ENCODE data around the gene TOM1L2.

TOM1L2 gene

DNA sequence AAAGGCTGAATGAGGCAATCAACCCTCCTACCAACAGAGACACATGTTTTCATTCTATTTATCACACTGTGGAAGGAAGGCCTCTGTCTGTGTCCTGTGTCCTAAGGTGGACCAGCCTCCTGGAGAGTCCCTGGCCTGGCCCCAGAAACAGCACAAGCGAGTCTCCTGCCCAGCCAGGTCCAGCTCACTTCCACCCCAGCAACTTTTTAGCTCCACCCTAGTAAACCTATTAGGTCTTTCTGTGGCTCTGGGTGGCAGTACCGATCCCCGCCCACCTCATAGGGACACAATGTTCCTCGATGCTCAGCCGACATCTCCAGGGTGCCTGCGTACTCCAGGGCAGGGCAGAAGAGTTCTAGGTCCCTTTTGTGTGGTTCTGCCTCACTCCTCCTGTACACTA lies 11.2 kb upstream of the TOM1L2 start:
- Histone ChIP-seq H3K18ac (ENCODE audit: low read length) (no peak overlapping the region), H3K9ac (ENCODE audit: low read length) (no peak overlapping the region), H4K5ac (ENCODE audit: low read length) (no peak overlapping the region), H2AK5ac (ENCODE audit: low read length) (no peak overlapping the region), H3K79me1 (ENCODE audit: low read length) (no peaks in the 10 kb centered on the region), H3K4me2 (ENCODE audit: low read length) (no peak overlapping the region), H3K79me2 (ENCODE audit: control insufficient read depth, insufficient read depth, low read length) (no peaks in the 10 kb centered on the region), H3K4me1 (ENCODE audit: control insufficient read depth, low read depth, low read length) (no peaks in the 10 kb centered on the region), H2BK120ac (ENCODE audit: low read depth, low read length) (no peak overlapping the region), H3K27ac (ENCODE audit: low read depth, low read length) (no peak overlapping the region), H2BK5ac (ENCODE audit: low read length) (no peak overlapping the region), H3K36me3 (ENCODE audit: control insufficient read depth, insufficient read depth, low read length) (no peaks in the 10 kb centered on the region), H4K8ac (ENCODE audit: low read depth, low read length) (no peak overlapping the region), H3K4me3 (ENCODE audit: low read length) (no peak overlapping the region), H2BK15ac (replicated peaks; ENCODE audit: low read depth) (no peak overlapping the region), H3K4ac (ENCODE audit: low read depth, low read length) (no peak overlapping the region), H3K27me3 (ENCODE audit: insufficient read depth, low read length, poor library complexity) (no peaks in the 10 kb centered on the region), H3K56ac (ENCODE audit: low read length) (no peak overlapping the region), H3K23ac (ENCODE audit: low read length) (no peak overlapping the region)
- WGBS (ENCODE audit: extremely low coverage, insufficient coverage, low lambda C conversion rate), result no CpG with 5 or more reads among the region's 6 CpGs
- DNase-seq, result no peak

DNA sequence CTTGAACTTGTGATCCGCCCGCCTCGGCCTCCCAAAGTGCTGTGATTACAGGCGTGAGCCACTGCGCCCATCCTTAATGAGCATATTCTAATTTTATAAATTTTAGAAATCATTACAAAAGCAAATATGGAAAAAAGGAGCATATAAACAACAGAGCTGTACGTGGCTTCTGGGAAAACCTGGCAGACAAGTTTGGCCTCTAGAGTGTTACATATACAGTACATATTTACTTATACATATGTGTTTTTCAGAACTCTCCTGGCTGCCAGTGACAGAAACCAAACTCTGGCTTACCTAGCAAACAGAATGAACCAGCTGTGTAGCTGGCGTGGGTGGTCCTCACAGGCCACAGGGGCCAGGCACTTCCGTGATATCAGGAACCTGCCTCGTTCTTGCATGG lies 10.6 kb upstream of the TOM1L2 start:
- Histone ChIP-seq H4K8ac (ENCODE audit: low read depth, low read length) (no peak overlapping the region), H3K56ac (ENCODE audit: low read length) (no peak overlapping the region), H3K23ac (ENCODE audit: low read length) (no peak overlapping the region), H3K4ac (ENCODE audit: low read depth, low read length) (no peak overlapping the region), H2AK5ac (ENCODE audit: low read length) (no peak overlapping the region), H3K18ac (ENCODE audit: low read length) (no peak overlapping the region), H2BK120ac (ENCODE audit: low read depth, low read length) (no peak overlapping the region), H3K27me3 (ENCODE audit: insufficient read depth, low read length, poor library complexity) (no peaks in the 10 kb centered on the region), H3K79me2 (ENCODE audit: control insufficient read depth, insufficient read depth, low read length) (no peaks in the 10 kb centered on the region), H3K79me1 (ENCODE audit: low read length) (no peaks in the 10 kb centered on the region), H3K4me3 (ENCODE audit: low read length) (no peak overlapping the region), H3K36me3 (ENCODE audit: control insufficient read depth, insufficient read depth, low read length) (no peaks in the 10 kb centered on the region), H3K4me1 (ENCODE audit: control insufficient read depth, low read depth, low read length) (no peaks in the 10 kb centered on the region), H2BK15ac (replicated peaks; ENCODE audit: low read depth) (no peak overlapping the region), H4K5ac (ENCODE audit: low read length) (no peak overlapping the region), H2BK5ac (ENCODE audit: low read length) (no peak overlapping the region), H3K9ac (ENCODE audit: low read length) (no peak overlapping the region), H3K4me2 (ENCODE audit: low read length) (no peak overlapping the region), H3K27ac (ENCODE audit: low read depth, low read length) (no peak overlapping the region)
- DNase-seq, result no peak
- WGBS (ENCODE audit: extremely low coverage, insufficient coverage, low lambda C conversion rate), result no CpG with 5 or more reads among the region's 9 CpGs

DNA sequence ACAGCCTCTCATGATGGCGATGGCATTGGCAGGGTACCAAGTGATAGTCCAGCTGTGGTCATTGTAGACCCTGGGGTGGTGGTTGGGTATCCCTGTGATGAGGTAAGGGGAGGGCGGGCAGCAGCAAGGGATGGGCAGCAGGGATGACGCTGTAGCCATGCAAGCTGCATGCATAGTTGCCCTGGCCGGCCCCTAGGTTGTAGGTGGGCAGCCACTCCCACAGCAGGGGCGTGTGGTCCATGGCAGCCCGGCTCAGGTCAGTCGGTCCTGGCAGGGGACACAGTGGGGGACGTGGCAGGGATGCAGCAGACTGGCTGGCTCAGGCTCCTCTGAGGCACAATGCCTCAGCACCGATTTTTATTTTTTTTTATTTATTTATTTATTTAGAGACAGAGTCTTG lies 9.1 kb upstream of the TOM1L2 start:
- H3K27me3 ChIP-seq (ENCODE audit: insufficient read depth, low read length, poor library complexity), result no peaks in the 10 kb centered on the region
- no peak overlapping the region for H4K8ac ChIP-seq (ENCODE audit: low read depth, low read length)
- no peaks in the 10 kb centered on the region for H3K4me1 ChIP-seq (ENCODE audit: control insufficient read depth, low read depth, low read length)
- H3K79me2 ChIP-seq (ENCODE audit: control insufficient read depth, insufficient read depth, low read length), result no peaks in the 10 kb centered on the region
- H3K4me2 ChIP-seq (ENCODE audit: low read length), result no peak overlapping the region
- no peak overlapping the region for H4K5ac ChIP-seq (ENCODE audit: low read length)
- H3K56ac ChIP-seq (ENCODE audit: low read length), result no peak overlapping the region
- no peak overlapping the region for H2BK15ac ChIP-seq (replicated peaks; ENCODE audit: low read depth)
- no peak overlapping the region for H2BK5ac ChIP-seq (ENCODE audit: low read length)
- no peak overlapping the region for H3K27ac ChIP-seq (ENCODE audit: low read depth, low read length)
- no peaks in the 10 kb centered on the region for H3K36me3 ChIP-seq (ENCODE audit: control insufficient read depth, insufficient read depth, low read length)
- H3K79me1 ChIP-seq (ENCODE audit: low read length), result no peaks in the 10 kb centered on the region
- H3K4me3 ChIP-seq (ENCODE audit: low read length), result no peak overlapping the region
- no peak overlapping the region for H3K4ac ChIP-seq (ENCODE audit: low read depth, low read length)
- WGBS (ENCODE audit: extremely low coverage, insufficient coverage, low lambda C conversion rate), result no CpG with 5 or more reads among the region's 9 CpGs
- no peak overlapping the region for H3K9ac ChIP-seq (ENCODE audit: low read length)
- no peak overlapping the region for H2BK120ac ChIP-seq (ENCODE audit: low read depth, low read length)
- DNase-seq, result no peak
- no peak overlapping the region for H3K23ac ChIP-seq (ENCODE audit: low read length)
- no peak overlapping the region for H2AK5ac ChIP-seq (ENCODE audit: low read length)
- no peak overlapping the region for H3K18ac ChIP-seq (ENCODE audit: low read length)

DNA sequence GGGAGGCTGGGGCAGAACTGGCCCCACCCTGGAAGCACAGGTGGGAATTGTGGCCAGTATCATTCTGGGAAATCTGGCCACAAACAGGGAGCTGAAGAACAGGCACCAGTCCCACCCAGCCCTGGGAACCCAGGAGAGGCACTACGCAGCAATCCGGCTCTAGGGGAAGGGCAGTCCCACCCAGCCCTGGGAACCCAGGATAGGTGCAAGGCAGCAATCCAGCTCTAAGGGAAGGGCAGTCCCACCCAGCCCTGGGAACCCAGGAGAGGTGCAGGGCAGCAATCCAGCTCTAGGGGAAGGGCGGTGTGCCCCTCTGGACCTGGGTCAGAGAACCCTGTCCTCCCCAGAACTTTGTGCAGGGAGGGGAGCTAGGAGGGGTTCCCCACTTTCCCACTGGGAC lies 7.6 kb upstream of the TOM1L2 start:
- H3K79me2 ChIP-seq (ENCODE audit: control insufficient read depth, insufficient read depth, low read length), result no peaks in the 10 kb centered on the region
- no peak overlapping the region for H4K5ac ChIP-seq (ENCODE audit: low read length)
- no peak overlapping the region for H3K4ac ChIP-seq (ENCODE audit: low read depth, low read length)
- no peak overlapping the region for H3K27ac ChIP-seq (ENCODE audit: low read depth, low read length)
- H3K9ac ChIP-seq (ENCODE audit: low read length), result no peak overlapping the region
- no peak overlapping the region for H3K18ac ChIP-seq (ENCODE audit: low read length)
- no peaks in the 10 kb centered on the region for H3K4me1 ChIP-seq (ENCODE audit: control insufficient read depth, low read depth, low read length)
- no peaks in the 10 kb centered on the region for H3K36me3 ChIP-seq (ENCODE audit: control insufficient read depth, insufficient read depth, low read length)
- H3K27me3 ChIP-seq (ENCODE audit: insufficient read depth, low read length, poor library complexity), result no peaks in the 10 kb centered on the region
- no CpG with 5 or more reads among the region's 3 CpGs for WGBS (ENCODE audit: extremely low coverage, insufficient coverage, low lambda C conversion rate)
- H2BK15ac ChIP-seq (replicated peaks; ENCODE audit: low read depth), result no peak overlapping the region
- H4K8ac ChIP-seq (ENCODE audit: low read depth, low read length), result no peak overlapping the region
- H3K79me1 ChIP-seq (ENCODE audit: low read length), result no peaks in the 10 kb centered on the region
- no peak overlapping the region for H3K56ac ChIP-seq (ENCODE audit: low read length)
- H2BK120ac ChIP-seq (ENCODE audit: low read depth, low read length), result no peak overlapping the region
- DNase-seq, result no peak
- H3K4me3 ChIP-seq (ENCODE audit: low read length), result no peak overlapping the region
- H2BK5ac ChIP-seq (ENCODE audit: low read length), result no peak overlapping the region
- H3K4me2 ChIP-seq (ENCODE audit: low read length), result no peak overlapping the region
- H3K23ac ChIP-seq (ENCODE audit: low read length), result no peak overlapping the region
- no peak overlapping the region for H2AK5ac ChIP-seq (ENCODE audit: low read length)

DNA sequence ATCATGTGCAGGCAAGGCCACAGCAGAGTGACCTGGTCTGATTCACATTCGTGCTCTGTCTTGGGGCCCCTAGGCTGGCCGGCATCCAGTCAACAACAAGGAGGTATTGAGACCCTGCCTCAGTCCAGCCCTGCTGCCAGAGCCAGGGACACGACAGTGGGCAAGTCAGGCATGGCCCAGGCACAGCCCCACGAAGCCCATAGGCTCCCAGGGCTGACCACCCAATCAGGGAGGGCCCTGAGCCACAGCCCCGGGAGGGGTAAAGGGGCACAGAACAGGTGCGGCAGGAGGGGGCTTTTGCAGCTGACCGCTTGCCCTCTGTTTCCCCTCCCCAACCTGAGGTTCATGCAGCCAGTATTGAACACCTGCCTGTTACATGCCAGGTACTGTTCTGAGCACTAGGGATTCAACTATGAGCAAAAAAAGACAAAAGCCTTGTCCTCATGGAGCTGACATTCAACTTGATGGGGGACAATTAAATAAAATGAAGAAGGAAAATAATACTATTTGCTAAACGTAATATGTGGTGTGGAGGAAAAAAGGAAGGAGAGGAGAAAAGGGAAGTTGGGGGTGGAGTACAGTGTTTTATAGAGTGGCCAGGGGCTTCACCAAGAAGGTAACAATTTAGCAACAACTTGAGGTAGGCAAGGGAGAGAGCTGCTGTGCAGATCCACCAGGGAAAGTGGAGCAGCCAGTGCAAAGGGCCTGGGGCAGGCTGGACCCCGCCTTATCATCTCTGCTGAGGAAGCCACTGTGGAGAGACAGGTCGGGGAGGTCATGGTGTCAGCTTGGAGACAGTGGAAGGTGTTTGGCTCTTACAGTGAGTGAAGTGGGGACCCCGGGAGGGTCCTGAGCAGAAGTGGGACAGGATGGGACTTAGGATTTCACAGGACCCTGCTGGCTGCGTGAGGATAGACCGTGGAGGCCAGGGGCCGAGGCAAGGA lies 6.6 kb upstream of the TOM1L2 start:
- Histone ChIP-seq H3K18ac (ENCODE audit: low read length) (no peak overlapping the region), H3K27ac (ENCODE audit: low read depth, low read length) (no peak overlapping the region), H3K4me3 (ENCODE audit: low read length) (no peak overlapping the region), H3K4me1 (ENCODE audit: control insufficient read depth, low read depth, low read length) (no peaks in the 10 kb centered on the region), H3K4me2 (ENCODE audit: low read length) (no peak overlapping the region), H2AK5ac (ENCODE audit: low read length) (no peak overlapping the region), H3K27me3 (ENCODE audit: insufficient read depth, low read length, poor library complexity) (no peaks in the 10 kb centered on the region), H3K79me1 (ENCODE audit: low read length) (no peaks in the 10 kb centered on the region), H4K5ac (ENCODE audit: low read length) (no peak overlapping the region), H3K36me3 (ENCODE audit: control insufficient read depth, insufficient read depth, low read length) (no peaks in the 10 kb centered on the region), H2BK120ac (ENCODE audit: low read depth, low read length) (no peak overlapping the region), H4K8ac (ENCODE audit: low read depth, low read length) (no peak overlapping the region), H3K79me2 (ENCODE audit: control insufficient read depth, insufficient read depth, low read length) (no peaks in the 10 kb centered on the region), H3K9ac (ENCODE audit: low read length) (no peak overlapping the region), H3K23ac (ENCODE audit: low read length) (no peak overlapping the region), H2BK15ac (replicated peaks; ENCODE audit: low read depth) (no peak overlapping the region), H3K4ac (ENCODE audit: low read depth, low read length) (no peak overlapping the region), H3K56ac (ENCODE audit: low read length) (no peak overlapping the region), H2BK5ac (ENCODE audit: low read length) (no peak overlapping the region)
- no peak for DNase-seq
- 100% methylated on average over 1 of the region's 14 CpGs for WGBS (ENCODE audit: extremely low coverage, insufficient coverage, low lambda C conversion rate)
